GM12878 (cell line): ENCODE results near the gene GNAQ. TPM values are rescaled to one million over a fixed set of nuclear protein-coding genes. Genes with fewer than 3 reads are reported as not detected.

Experiments used
- ATAC-seq: fragments of 200-7000 bp; cut with Tn5 transposase; 3 replicates; pipeline ENCODE4 v1.9.1; 2020; ENCODE audit warnings: mild to moderate bottlenecking, moderate library complexity
- BruUV-seq: library from RNA; stranded (reverse); fragments of 400-500 nt; replicated peaks from 2 replicates; lab custom pipeline; 2021; lab: Mats Ljungman, UMichigan
- CTCF ChIA-PET: fragments of 300-600 bp; sonication (Branson Sonifier 250); formaldehyde crosslinking; extraction: SDS; loops from one replicate; lab custom pipeline; 2021; ENCODE audit warnings: inconsistent platforms; lab: Yijun Ruan, JAX
- POLR2A ChIA-PET: fragments of 350-600 bp; formaldehyde crosslinking; extraction: SDS; loops from one replicate; lab custom pipeline; 2021; ENCODE audit warnings: inconsistent platforms; lab: Charles Lee
- RAD21 ChIA-PET: fragments of 300-600 bp; sonication (Branson Sonifier 250); formaldehyde crosslinking; loops from one replicate; lab custom pipeline; 2023; ENCODE audit warnings: antibody characterized with exemption; ENCODE audit not compliant: unreplicated experiment; lab: Charles Lee
- SMC1A ChIA-PET: fragments of 300-600 bp; sonication (Branson Sonifier 250); formaldehyde crosslinking; loops from one replicate; lab custom pipeline; 2023; ENCODE audit not compliant: unreplicated experiment, uncharacterized antibody; lab: Charles Lee
- DNase-seq: peaks from one replicate; pipeline ENCODE4 v3.0.0-alpha.2; 2011; ENCODE audit warnings: low read depth, low spot score
- FAIRE-seq: peaks from 3 replicates; lab custom pipeline; 2011; peaks lifted over from hg19 to GRCh38; lab: Jason Lieb, UNC
- H2AFZ ChIP-seq: 2 replicates; pipeline ENCODE4 v1.6.0; 2011; ENCODE audit warnings: low read depth, low read length, control low read depth; ENCODE audit not compliant: control insufficient read depth
- H3K27ac ChIP-seq: 2 replicates; pipeline ENCODE4 v1.5.1; 2011; ENCODE audit warnings: control low read depth; ENCODE audit not compliant: control insufficient read depth, insufficient read depth
- H3K27me3 ChIP-seq, 2 experiments: replicated peaks in 1 of 2; 2 replicates each; pipeline versions ENCODE4 v1.6.0 to v1.6.1; 2011; ENCODE audit warnings: low read length in 1 of 2; ENCODE audit not compliant: control insufficient read depth in 2 of 2, insufficient read depth in 2 of 2
- H3K36me3 ChIP-seq, 2 experiments: 2 replicates each; pipeline ENCODE4 v1.5.1; 2011; ENCODE audit warnings: low read length in 1 of 2; ENCODE audit not compliant: control insufficient read depth in 2 of 2, insufficient read depth in 2 of 2
- H3K4me1 ChIP-seq: 2 replicates; pipeline ENCODE4 v1.6.1; 2011; ENCODE audit warnings: mild to moderate bottlenecking, low read length, moderate library complexity, mixed read lengths; ENCODE audit not compliant: control insufficient read depth, insufficient read depth
- H3K4me2 ChIP-seq: 2 replicates; pipeline ENCODE4 v1.6.0; 2011; ENCODE audit warnings: control low read depth; ENCODE audit not compliant: control insufficient read depth, insufficient read depth
- H3K4me3 ChIP-seq: fragments of 200-600 bp; sonication (generic); 2 replicates; pipeline ENCODE4 v1.5.1; 2016
- H3K79me2 ChIP-seq: 2 replicates; pipeline ENCODE4 v1.6.0; 2011; ENCODE audit warnings: low read length; ENCODE audit not compliant: control insufficient read depth, insufficient read depth
- H3K9ac ChIP-seq: 2 replicates; pipeline ENCODE4 v1.8.0; 2011; ENCODE audit warnings: low read length, control low read depth, mixed read lengths; ENCODE audit not compliant: control insufficient read depth, insufficient read depth
- H3K9me3 ChIP-seq: replicated peaks from 3 replicates; pipeline ENCODE4 v1.5.1; 2011; ENCODE audit warnings: mild to moderate bottlenecking, low read length; ENCODE audit not compliant: control insufficient read depth, insufficient read depth
- H4K20me1 ChIP-seq: 2 replicates; pipeline ENCODE4 v1.6.0; 2011; ENCODE audit not compliant: control insufficient read depth, insufficient read depth
- RAD21 ChIP-seq: IDR thresholded peaks from 2 replicates; pipeline ENCODE4 v1.6.1; 2011; ENCODE audit warnings: mild to moderate bottlenecking, low read depth, low read length, moderate library complexity; ENCODE audit not compliant: insufficient read depth
- SUPT20H ChIP-seq: IDR thresholded peaks from 2 replicates; pipeline ENCODE4 v1.6.1; 2011; ENCODE audit warnings: low read depth, mild to moderate bottlenecking, low read length, moderate library complexity, borderline replicate concordance; ENCODE audit not compliant: control insufficient read depth
- ZNF592 ChIP-seq: fragments of 450-650 bp; IDR thresholded peaks from 2 replicates; pipeline ENCODE4 v1.6.1; 2017; ENCODE audit warnings: mild to moderate bottlenecking, moderate library complexity
- WGBS: methylation state at CpG from one replicate; pipeline ENCODE4 v1.1.6; 2016; ENCODE audit warnings: low lambda C conversion rate; ENCODE audit not compliant: insufficient replicate concordance, insufficient coverage; ENCODE audit errors: missing lambda C conversion rate; 5-methylcytosine and 5-hydroxymethylcytosine counted together
- in situ Hi-C: fragments of 300-500 bp; cut with MboI; formaldehyde crosslinking; loops from 9 replicates; pipeline ENCODE4 v1.14.3; 2018; ENCODE audit warnings: mixed read lengths
- intact Hi-C: fragments of 100-400 bp; cut with micrococcal nuclease; formaldehyde crosslinking; loops from one replicate; pipeline ENCODE4 v1.14.2; 2022; ENCODE audit not compliant: unreplicated experiment
- polyA plus RNA-seq, 11 experiments: library from polyadenylated mRNA; depleted of rRNA in 4 of 11; unstranded in 6 of 11; stranded (reverse) in 5 of 11; fragments of >200 nt; fragmentation: Nextera tagmentation in 4 of 11; fragmentation: Illumina TruSeq in 1 of 11; extraction: Ambion mirVana in 4 of 11; extraction: Trizol in 1 of 11; gene quantifications; 1 replicate in 1 of 11; 2 replicates in 10 of 11; pipeline versions ENCODE4 v1.2.1 to v1.2.3, GENCODE V29; 2011 to 2016; ENCODE audit warnings: inconsistent platforms in 2 of 11, missing spikeins in 2 of 11, low read depth in 1 of 11
- total RNA-seq, 4 experiments: library from RNA; depleted of rRNA in 3 of 4; stranded (reverse); fragments of >200 nt in 3 of 4; fragmentation: Illumina TruSeq in 1 of 4; extraction: Trizol in 1 of 4; gene quantifications; 2 replicates each; pipeline versions ENCODE4 v1.2.1 to v1.2.3, GENCODE V29; 2013 to 2021

The GNAQ gene
- total and polyA plus RNA-seq, 10 of the 15 experiments (the other 5 are each of a cell fraction or from before 2014, with no cell fraction given) = 0.15 to 47.2 (median 0.49) TPM

- RAD21 ChIA-PET = interaction anchor here (0.9 kb wide), 1 partner anchor 39 kb away, joined by 3 read pairs; no protein-coding TSS in a partner anchor
- no peaks in the 10 kb centered on the region for H3K9me3 ChIP-seq
- FAIRE-seq (no peak), DNase-seq (no peak), ATAC-seq (no peak)
- CTCF ChIA-PET = interaction anchor here (1.2 to 1.9 kb wide), 3 partner anchors 10 to 345 kb away, joined by 3 to 7 read pairs (median 3); no protein-coding TSS in a partner anchor
- intact Hi-C loops (no loop called here), in situ Hi-C loops (no loop called here)
- 38% methylated on average over 3 of the region's 3 CpGs for WGBS
- no peaks in the 10 kb centered on the region for H3K4me1 ChIP-seq
- H3K4me3 ChIP-seq = no peak overlapping the region
- POLR2A ChIA-PET = interaction anchor here (1.7 kb wide), 1 partner anchor 29 kb away, joined by 3 read pairs; no protein-coding TSS in a partner anchor
- no peak overlapping the region for H3K27ac ChIP-seq
- TF ChIP-seq SUPT20H = no peak
- no peak for TF ChIP-seq RAD21
- TF ChIP-seq ZNF592 = no peak
- H2AFZ ChIP-seq = no peak overlapping the region
- H3K9ac ChIP-seq = no peak overlapping the region
- no peak overlapping the region for H3K4me2 ChIP-seq
- H3K79me2 ChIP-seq = no peaks in the 10 kb centered on the region
- BruUV-seq = no TSS peak
- H3K36me3 ChIP-seq = no peaks in the 10 kb centered on the region
- SMC1A ChIA-PET = interaction anchor here (0.7 to 1.2 kb wide), 2 partner anchors 11 to 345 kb away, joined by 3 read pairs; no protein-coding TSS in a partner anchor
- H3K27me3 ChIP-seq = no peaks in the 10 kb centered on the region; a peak in 1 of 4 replicates
- H4K20me1 ChIP-seq = no peaks in the 10 kb centered on the region
Measured at GRCh38 chr9:77802064-77802463, 229.5 kb downstream of the GNAQ start.
